SK-N-SH treated with all-trans-retinoic acid at 6 μM for 48 hours (cell line): ENCODE measurements around the gene COPS7A.

Experiments used
- ARNTL ChIP-seq: fragments of 450-650 bp; formaldehyde crosslinking; IDR thresholded peaks from 2 replicates; pipeline ENCODE4 v1.5.0; 2020; ENCODE audit warnings: low read depth, mild to moderate bottlenecking, moderate library complexity, borderline replicate concordance
- TF ChIP-seq, protein P1 (sequence below): fragments of 250-450 bp; sonication (Bioruptor Pico); IDR thresholded peaks from 2 replicates; pipeline ENCODE4 v1.8.0; 2020; ENCODE audit warnings: mild to moderate bottlenecking, moderate library complexity, borderline replicate concordance
- TF ChIP-seq, protein P2 (sequence below): fragments of 250-450 bp; sonication (Bioruptor Pico); IDR thresholded peaks from 2 replicates; pipeline ENCODE4 v1.5.1; 2021; ENCODE audit warnings: mild to moderate bottlenecking, moderate library complexity

DNA sequence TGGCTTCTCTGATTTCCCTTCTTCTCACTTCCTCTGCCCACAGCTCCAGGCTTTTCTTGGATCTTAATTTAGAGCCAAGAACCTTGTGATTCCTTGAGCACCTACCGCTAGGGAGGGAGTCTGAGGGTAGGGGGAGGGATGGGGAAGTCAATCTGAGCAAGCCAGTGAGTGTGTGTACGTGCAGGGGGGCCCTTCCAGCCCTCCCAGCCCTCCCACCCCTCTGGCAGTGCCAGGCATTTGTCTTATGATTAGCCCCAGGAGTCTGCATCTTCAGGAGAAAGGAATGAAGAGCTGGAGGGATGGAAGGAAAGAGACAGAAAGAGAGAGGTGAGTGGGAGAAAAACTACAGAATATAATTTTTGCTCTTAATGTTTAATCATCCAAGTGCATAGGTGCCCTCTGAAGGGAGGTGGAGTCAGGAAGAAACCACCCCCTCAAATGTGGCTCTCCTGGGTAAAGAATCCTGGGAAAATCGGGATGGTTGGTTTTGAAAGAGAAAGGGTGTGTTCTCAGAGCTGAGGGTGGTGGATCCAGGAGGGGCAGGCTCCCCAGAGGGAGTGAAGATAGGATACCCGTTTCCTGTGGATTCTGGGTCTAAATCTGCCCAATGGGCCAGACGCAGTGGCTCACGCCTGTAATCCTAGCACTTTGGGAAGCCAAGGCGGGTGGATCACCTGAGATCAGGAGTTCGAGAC, 25.3 kb upstream of the COPS7A start:
- TF ChIP-seq, protein P1, sequence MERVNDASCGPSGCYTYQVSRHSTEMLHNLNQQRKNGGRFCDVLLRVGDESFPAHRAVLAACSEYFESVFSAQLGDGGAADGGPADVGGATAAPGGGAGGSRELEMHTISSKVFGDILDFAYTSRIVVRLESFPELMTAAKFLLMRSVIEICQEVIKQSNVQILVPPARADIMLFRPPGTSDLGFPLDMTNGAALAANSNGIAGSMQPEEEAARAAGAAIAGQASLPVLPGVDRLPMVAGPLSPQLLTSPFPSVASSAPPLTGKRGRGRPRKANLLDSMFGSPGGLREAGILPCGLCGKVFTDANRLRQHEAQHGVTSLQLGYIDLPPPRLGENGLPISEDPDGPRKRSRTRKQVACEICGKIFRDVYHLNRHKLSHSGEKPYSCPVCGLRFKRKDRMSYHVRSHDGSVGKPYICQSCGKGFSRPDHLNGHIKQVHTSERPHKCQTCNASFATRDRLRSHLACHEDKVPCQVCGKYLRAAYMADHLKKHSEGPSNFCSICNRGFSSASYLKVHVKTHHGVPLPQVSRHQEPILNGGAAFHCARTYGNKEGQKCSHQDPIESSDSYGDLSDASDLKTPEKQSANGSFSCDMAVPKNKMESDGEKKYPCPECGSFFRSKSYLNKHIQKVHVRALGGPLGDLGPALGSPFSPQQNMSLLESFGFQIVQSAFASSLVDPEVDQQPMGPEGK: no peak
- TF ChIP-seq, protein P2, sequence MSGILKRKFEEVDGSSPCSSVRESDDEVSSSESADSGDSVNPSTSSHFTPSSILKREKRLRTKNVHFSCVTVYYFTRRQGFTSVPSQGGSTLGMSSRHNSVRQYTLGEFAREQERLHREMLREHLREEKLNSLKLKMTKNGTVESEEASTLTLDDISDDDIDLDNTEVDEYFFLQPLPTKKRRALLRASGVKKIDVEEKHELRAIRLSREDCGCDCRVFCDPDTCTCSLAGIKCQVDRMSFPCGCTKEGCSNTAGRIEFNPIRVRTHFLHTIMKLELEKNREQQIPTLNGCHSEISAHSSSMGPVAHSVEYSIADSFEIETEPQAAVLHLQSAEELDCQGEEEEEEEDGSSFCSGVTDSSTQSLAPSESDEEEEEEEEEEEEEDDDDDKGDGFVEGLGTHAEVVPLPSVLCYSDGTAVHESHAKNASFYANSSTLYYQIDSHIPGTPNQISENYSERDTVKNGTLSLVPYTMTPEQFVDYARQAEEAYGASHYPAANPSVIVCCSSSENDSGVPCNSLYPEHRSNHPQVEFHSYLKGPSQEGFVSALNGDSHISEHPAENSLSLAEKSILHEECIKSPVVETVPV (CRISPR knock-in tag): no peak
- TF ChIP-seq ARNTL (CRISPR knock-in tag): no peak
